Mesendoderm (in vitro differentiated cells): ENCODE data around the gene C1orf141.

Experiments used
- DNase-seq: peaks from one replicate; pipeline ENCODE4 v3.0.0; 2013
- H2AK5ac ChIP-seq: 2 replicates; pipeline ENCODE4 v1.6.1; 2013; ENCODE audit warnings: low read length, inconsistent platforms
- H2BK120ac ChIP-seq: 2 replicates; pipeline ENCODE4 v1.6.1; 2013; ENCODE audit warnings: low read depth, mild to moderate bottlenecking, low read length, moderate library complexity, mixed read lengths
- H2BK15ac ChIP-seq: replicated peaks from 2 replicates; pipeline ENCODE4 v1.6.1; 2013; ENCODE audit warnings: low read depth, mild to moderate bottlenecking, moderate library complexity
- H2BK5ac ChIP-seq: 2 replicates; pipeline ENCODE4 v1.6.1; 2013; ENCODE audit warnings: low read length, inconsistent platforms
- H3K18ac ChIP-seq: 2 replicates; pipeline ENCODE4 v1.6.1; 2013; ENCODE audit warnings: mild to moderate bottlenecking, low read length, mixed read lengths
- H3K23ac ChIP-seq: one replicate; pipeline ENCODE4 v1.6.1; 2013; ENCODE audit warnings: low read length
- H3K27ac ChIP-seq: 2 replicates; pipeline ENCODE4 v1.5.1; 2013; ENCODE audit warnings: low read depth, mild to moderate bottlenecking, inconsistent platforms, low read length, moderate library complexity
- H3K27me3 ChIP-seq: 2 replicates; pipeline ENCODE4 v1.6.1; 2013; ENCODE audit warnings: low read length, control low read depth, mild to moderate bottlenecking, inconsistent platforms; ENCODE audit not compliant: insufficient read depth, poor library complexity
- H3K36me3 ChIP-seq: 2 replicates; pipeline ENCODE4 v1.6.1; 2013; ENCODE audit warnings: low read length, inconsistent platforms; ENCODE audit not compliant: control insufficient read depth, insufficient read depth
- H3K4ac ChIP-seq: one replicate; pipeline ENCODE4 v1.6.1; 2013; ENCODE audit warnings: low read depth, mild to moderate bottlenecking, low read length, moderate library complexity
- H3K4me1 ChIP-seq: 2 replicates; pipeline ENCODE4 v1.6.1; 2013; ENCODE audit warnings: low read depth, low read length, inconsistent platforms; ENCODE audit not compliant: control insufficient read depth
- H3K4me2 ChIP-seq: 2 replicates; pipeline ENCODE4 v1.6.1; 2013; ENCODE audit warnings: low read length
- H3K4me3 ChIP-seq: 2 replicates; pipeline ENCODE4 v1.5.1; 2013; ENCODE audit warnings: mild to moderate bottlenecking, low read length
- H3K56ac ChIP-seq: one replicate; pipeline ENCODE4 v1.6.1; 2013; ENCODE audit warnings: low read length
- H3K79me1 ChIP-seq: 2 replicates; pipeline ENCODE4 v1.6.1; 2013; ENCODE audit warnings: low read length, inconsistent platforms
- H3K79me2 ChIP-seq: 2 replicates; pipeline ENCODE4 v1.6.1; 2013; ENCODE audit warnings: mild to moderate bottlenecking, low read length; ENCODE audit not compliant: control insufficient read depth, insufficient read depth
- H3K9ac ChIP-seq: 2 replicates; pipeline ENCODE4 v1.6.1; 2013; ENCODE audit warnings: low read length, inconsistent platforms
- H4K5ac ChIP-seq: one replicate; pipeline ENCODE4 v1.6.1; 2013; ENCODE audit warnings: low read length
- H4K8ac ChIP-seq: one replicate; pipeline ENCODE4 v1.6.1; 2013; ENCODE audit warnings: low read depth, mild to moderate bottlenecking, control low read depth, low read length, moderate library complexity
- WGBS: extraction: QIAGEN DNeasy Blood & Tissue Kit; methylation state at CpG from one replicate; pipeline ENCODE4 v1.1.7; 2013; ENCODE audit warnings: low lambda C conversion rate, missing lambda C conversion rate; ENCODE audit not compliant: insufficient coverage; ENCODE audit errors: extremely low coverage; 5-methylcytosine and 5-hydroxymethylcytosine counted together

Gene C1orf141

GRCh38 chr1:67053785-67054772 lies 80.7 kb downstream of the C1orf141 start, which contains the start of gene SLC35D1:
Gene SLC35D1 (minus strand): TSS chr1:67054148. CDS start chr1:67054013, 135 bp downstream.
- peak within 1 kb of the TSS; percentile 73 for H3K4me3 ChIP-seq
- H3K18ac ChIP-seq, result peak within 1 kb of the TSS; percentile 89
- H3K9ac ChIP-seq, result peak within 1 kb of the TSS; percentile 85
- DNase-seq, result peak; percentile 95
- WGBS, result no CpG with 5 or more reads among the region's 73 CpGs
- H3K79me2 ChIP-seq, result no peaks in the 10 kb centered on the region
- no peaks in the 10 kb centered on the region for H3K4me1 ChIP-seq
- no peak within 1 kb of the TSS for H2AK5ac ChIP-seq
- peak within 1 kb of the TSS; percentile 51 for H2BK120ac ChIP-seq
- peak within 1 kb of the TSS; percentile 71 for H3K4me2 ChIP-seq
- peak within 1 kb of the TSS; percentile 25 for H2BK5ac ChIP-seq
- H3K27ac ChIP-seq, result peak within 1 kb of the TSS; percentile 94
- H2BK15ac ChIP-seq, result no peak within 1 kb of the TSS
- no peaks in the 10 kb centered on the region for H3K36me3 ChIP-seq
- no peaks in the 10 kb centered on the region for H3K79me1 ChIP-seq
- no peak within 1 kb of the TSS for H4K5ac ChIP-seq
- peak within 1 kb of the TSS; percentile 83 for H3K23ac ChIP-seq
- H3K27me3 ChIP-seq, result no peaks in the 10 kb centered on the region
- peak within 1 kb of the TSS; percentile 95 for H3K56ac ChIP-seq
- H3K4ac ChIP-seq, result peak within 1 kb of the TSS; percentile 91
- peak within 1 kb of the TSS; percentile 5 for H4K8ac ChIP-seq

GRCh38 chr1:67053535-67053784 lies 81.3 kb downstream of the C1orf141 start:
- Histone ChIP-seq H2AK5ac (no peak overlapping the region), H3K4ac (peak overlapping the region; percentile 91), H3K4me3 (peak overlapping the region; percentile 73), H3K9ac (peak overlapping the region; percentile 85), H2BK5ac (no peak overlapping the region), H2BK15ac (no peak overlapping the region), H2BK120ac (no peak overlapping the region), H3K56ac (peak overlapping the region; percentile 95), H3K27ac (peak overlapping the region; percentile 94), H3K27me3 (no peaks in the 10 kb centered on the region), H3K36me3 (no peaks in the 10 kb centered on the region), H3K79me2 (no peaks in the 10 kb centered on the region), H3K18ac (peak overlapping the region; percentile 89), H3K79me1 (no peaks in the 10 kb centered on the region), H4K5ac (no peak overlapping the region), H3K4me1 (no peaks in the 10 kb centered on the region), H4K8ac (no peak overlapping the region), H3K4me2 (peak overlapping the region; percentile 71), H3K23ac (peak overlapping the region; percentile 83)
- no CpG with 5 or more reads among the region's 34 CpGs for WGBS
- DNase-seq, result no peak

- no CpG with 5 or more reads among the region's 25 CpGs for WGBS
- H3K4me1 ChIP-seq, result no peaks in the 10 kb centered on the region
- peak overlapping the region; percentile 29 for H3K23ac ChIP-seq
- no peak overlapping the region for H2BK5ac ChIP-seq
- H3K18ac ChIP-seq, result no peak overlapping the region
- peak overlapping the region; percentile 95 for H3K56ac ChIP-seq
- no peak overlapping the region for H2AK5ac ChIP-seq
- peak overlapping the region; percentile 65 for H3K4me2 ChIP-seq
- H4K5ac ChIP-seq, result no peak overlapping the region
- no peak overlapping the region for H2BK120ac ChIP-seq
- no peaks in the 10 kb centered on the region for H3K79me2 ChIP-seq
- peak; percentile 73 for DNase-seq
- no peak overlapping the region for H3K4ac ChIP-seq
- peak overlapping the region; percentile 85 for H3K9ac ChIP-seq
- peak overlapping the region; percentile 94 for H3K27ac ChIP-seq
- peak overlapping the region; percentile 73 for H3K4me3 ChIP-seq
- H3K27me3 ChIP-seq, result no peaks in the 10 kb centered on the region
- H3K79me1 ChIP-seq, result no peaks in the 10 kb centered on the region
- no peak overlapping the region for H2BK15ac ChIP-seq
- H3K36me3 ChIP-seq, result no peaks in the 10 kb centered on the region
- no peak overlapping the region for H4K8ac ChIP-seq
Observed at GRCh38 chr1:67052741-67053534, 81.8 kb downstream of the C1orf141 start.

GRCh38 chr1:67051196-67051595 lies 83.6 kb downstream of the C1orf141 start:
- no peak overlapping the region for H3K27ac ChIP-seq
- no peak overlapping the region for H4K8ac ChIP-seq
- no peak overlapping the region for H2BK15ac ChIP-seq
- no peaks in the 10 kb centered on the region for H3K36me3 ChIP-seq
- no peak overlapping the region for H4K5ac ChIP-seq
- H3K79me2 ChIP-seq, result no peaks in the 10 kb centered on the region
- no peak overlapping the region for H2BK120ac ChIP-seq
- no peak overlapping the region for H2AK5ac ChIP-seq
- H3K56ac ChIP-seq, result no peak overlapping the region
- H2BK5ac ChIP-seq, result no peak overlapping the region
- no peak overlapping the region for H3K4ac ChIP-seq
- H3K4me3 ChIP-seq, result no peak overlapping the region
- DNase-seq, result no peak
- H3K27me3 ChIP-seq, result no peaks in the 10 kb centered on the region
- WGBS, result no CpG with 5 or more reads among the region's 4 CpGs
- H3K18ac ChIP-seq, result no peak overlapping the region
- H3K79me1 ChIP-seq, result no peaks in the 10 kb centered on the region
- no peaks in the 10 kb centered on the region for H3K4me1 ChIP-seq
- H3K23ac ChIP-seq, result no peak overlapping the region
- H3K9ac ChIP-seq, result no peak overlapping the region
- H3K4me2 ChIP-seq, result no peak overlapping the region

GRCh38 chr1:67044631-67045270 lies 90.0 kb downstream of the C1orf141 start:
- Histone ChIP-seq H3K4ac (no peak overlapping the region), H3K18ac (no peak overlapping the region), H3K4me2 (no peak overlapping the region), H3K27me3 (no peaks in the 10 kb centered on the region), H2BK15ac (no peak overlapping the region), H3K9ac (no peak overlapping the region), H3K4me3 (no peak overlapping the region), H2BK120ac (no peak overlapping the region), H2AK5ac (no peak overlapping the region), H3K36me3 (no peaks in the 10 kb centered on the region), H3K56ac (no peak overlapping the region), H3K4me1 (no peaks in the 10 kb centered on the region), H3K27ac (no peak overlapping the region), H4K5ac (no peak overlapping the region), H3K23ac (no peak overlapping the region), H4K8ac (no peak overlapping the region), H3K79me1 (no peaks in the 10 kb centered on the region), H3K79me2 (no peaks in the 10 kb centered on the region), H2BK5ac (no peak overlapping the region)
- no peak for DNase-seq
- WGBS, result no CpG with 5 or more reads among the region's 4 CpGs
